ENCODE data around the gene SLC24A4. TPM values are rescaled to one million over a fixed set of nuclear protein-coding genes. Genes with fewer than 3 reads are reported as not detected.

The SLC24A4 gene
- total RNA-seq, 1 donor, result not detected

DNA sequence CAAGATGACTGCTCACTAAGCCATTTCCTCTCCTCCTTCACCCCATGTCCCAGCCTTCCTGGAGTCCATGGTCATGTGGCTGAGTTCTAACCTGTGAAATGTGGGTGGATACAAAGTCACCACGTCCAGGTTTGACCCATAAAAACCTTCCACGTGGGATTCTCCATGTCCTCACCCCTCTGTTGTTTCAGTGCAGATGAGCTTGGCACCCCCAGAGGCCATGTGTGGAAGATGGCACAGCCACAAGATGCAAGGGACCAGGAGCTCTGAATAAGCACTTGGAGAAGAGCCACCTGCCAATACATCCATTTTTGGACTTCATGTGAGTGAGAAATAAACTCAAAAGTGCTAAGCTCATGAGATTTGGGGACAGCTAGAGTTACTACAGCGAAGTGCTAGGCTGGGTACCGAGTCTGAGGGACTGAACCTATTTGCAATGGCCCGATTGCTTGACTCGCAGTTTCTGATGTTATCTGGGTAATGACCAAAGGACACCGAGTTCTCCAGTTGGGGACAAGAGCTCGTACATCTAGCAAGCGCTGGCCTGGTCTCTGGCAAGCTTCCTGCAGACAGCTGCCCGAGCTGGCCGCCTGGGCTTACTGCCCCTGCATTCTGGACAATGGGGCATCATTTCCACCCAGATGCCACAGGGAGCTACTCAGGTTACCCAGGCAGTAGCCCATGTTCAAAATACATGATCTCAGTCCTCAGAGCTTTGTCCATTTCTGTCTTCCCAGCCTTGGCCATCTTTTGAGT, 7.7 kb upstream of the SLC24A4 start:
- DNase-seq (ENCODE audit: low read depth), result no peak
- H3K4me3 ChIP-seq (ENCODE audit: low read depth, low read length), result no peak overlapping the region
- TF ChIP-seq, protein P1, sequence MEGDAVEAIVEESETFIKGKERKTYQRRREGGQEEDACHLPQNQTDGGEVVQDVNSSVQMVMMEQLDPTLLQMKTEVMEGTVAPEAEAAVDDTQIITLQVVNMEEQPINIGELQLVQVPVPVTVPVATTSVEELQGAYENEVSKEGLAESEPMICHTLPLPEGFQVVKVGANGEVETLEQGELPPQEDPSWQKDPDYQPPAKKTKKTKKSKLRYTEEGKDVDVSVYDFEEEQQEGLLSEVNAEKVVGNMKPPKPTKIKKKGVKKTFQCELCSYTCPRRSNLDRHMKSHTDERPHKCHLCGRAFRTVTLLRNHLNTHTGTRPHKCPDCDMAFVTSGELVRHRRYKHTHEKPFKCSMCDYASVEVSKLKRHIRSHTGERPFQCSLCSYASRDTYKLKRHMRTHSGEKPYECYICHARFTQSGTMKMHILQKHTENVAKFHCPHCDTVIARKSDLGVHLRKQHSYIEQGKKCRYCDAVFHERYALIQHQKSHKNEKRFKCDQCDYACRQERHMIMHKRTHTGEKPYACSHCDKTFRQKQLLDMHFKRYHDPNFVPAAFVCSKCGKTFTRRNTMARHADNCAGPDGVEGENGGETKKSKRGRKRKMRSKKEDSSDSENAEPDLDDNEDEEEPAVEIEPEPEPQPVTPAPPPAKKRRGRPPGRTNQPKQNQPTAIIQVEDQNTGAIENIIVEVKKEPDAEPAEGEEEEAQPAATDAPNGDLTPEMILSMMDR (IDR thresholded peaks at IDR 0.05; ENCODE audit: insufficient read depth, low read length), result no peak

DNA sequence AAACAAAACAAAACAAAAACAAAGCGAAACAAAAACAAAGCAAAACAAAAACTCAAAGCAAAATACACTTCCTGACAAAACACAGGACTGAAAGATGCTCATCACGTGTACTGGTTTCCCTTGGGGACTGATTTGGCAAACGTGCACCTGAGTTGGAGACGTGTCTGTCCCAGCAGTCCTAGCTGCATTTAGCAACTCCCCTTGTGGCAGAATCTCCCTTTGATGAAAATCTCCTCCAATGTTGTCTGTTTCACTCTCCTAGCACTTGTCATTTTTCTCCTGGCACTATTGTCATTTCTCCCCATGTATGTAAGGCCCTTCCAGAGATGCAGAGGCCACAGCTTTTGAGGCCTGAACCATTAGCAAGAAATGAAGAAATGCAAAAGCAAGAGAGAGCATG, 6.8 kb upstream of the SLC24A4 start:
- TF ChIP-seq, protein P1 (IDR thresholded peaks at IDR 0.05; ENCODE audit: insufficient read depth, low read length), result no peak
- no peak for DNase-seq (ENCODE audit: low read depth)
- no peak overlapping the region for H3K4me3 ChIP-seq (ENCODE audit: low read depth, low read length)

DNA sequence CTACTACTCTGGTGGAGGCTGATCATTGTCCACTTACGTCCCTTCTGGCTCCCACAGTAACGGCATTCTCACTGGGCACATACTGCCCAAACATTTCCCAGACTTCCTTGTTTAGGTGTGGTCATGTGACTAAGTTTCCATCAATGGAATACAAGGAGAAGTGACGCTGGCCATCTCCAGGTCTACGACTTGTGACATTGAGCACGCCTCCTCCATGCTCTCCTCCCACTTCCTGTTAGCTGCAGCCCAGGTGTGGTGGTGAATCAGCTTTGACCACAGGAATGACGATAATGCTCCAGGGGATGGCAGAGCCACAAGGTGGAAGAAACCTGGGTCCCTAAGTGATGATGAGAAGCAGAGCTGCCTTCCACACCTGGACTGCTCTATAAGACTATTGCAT, 6.0 kb upstream of the SLC24A4 start:
- TF ChIP-seq, protein P1 (IDR thresholded peaks at IDR 0.05; ENCODE audit: insufficient read depth, low read length), result no peak
- no peak for DNase-seq (ENCODE audit: low read depth)
- no peak overlapping the region for H3K4me3 ChIP-seq (ENCODE audit: low read depth, low read length)

DNA sequence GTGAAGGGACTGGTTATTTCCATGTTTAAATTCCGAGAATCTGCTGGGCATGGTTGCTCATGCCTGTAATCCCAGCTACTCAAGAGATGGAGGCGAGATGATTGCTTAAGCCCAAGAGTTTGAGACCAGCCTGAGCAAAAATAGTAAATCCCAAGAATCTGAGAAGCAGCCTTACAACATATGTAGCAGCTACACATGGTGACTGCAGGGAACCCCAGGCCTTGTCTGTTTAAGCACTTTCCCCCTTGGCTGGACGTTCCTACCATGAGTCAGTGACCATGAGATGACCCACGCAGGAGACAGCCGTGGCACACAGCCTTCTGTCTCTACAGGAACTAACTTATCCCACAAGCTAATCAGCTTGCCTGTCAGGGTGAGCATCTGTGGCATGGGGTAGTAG, 5.5 kb upstream of the SLC24A4 start:
- TF ChIP-seq, protein P1 (IDR thresholded peaks at IDR 0.05; ENCODE audit: insufficient read depth, low read length), result no peak
- DNase-seq (ENCODE audit: low read depth), result peak; percentile 4
- H3K4me3 ChIP-seq (ENCODE audit: low read depth, low read length), result no peak overlapping the region

DNA sequence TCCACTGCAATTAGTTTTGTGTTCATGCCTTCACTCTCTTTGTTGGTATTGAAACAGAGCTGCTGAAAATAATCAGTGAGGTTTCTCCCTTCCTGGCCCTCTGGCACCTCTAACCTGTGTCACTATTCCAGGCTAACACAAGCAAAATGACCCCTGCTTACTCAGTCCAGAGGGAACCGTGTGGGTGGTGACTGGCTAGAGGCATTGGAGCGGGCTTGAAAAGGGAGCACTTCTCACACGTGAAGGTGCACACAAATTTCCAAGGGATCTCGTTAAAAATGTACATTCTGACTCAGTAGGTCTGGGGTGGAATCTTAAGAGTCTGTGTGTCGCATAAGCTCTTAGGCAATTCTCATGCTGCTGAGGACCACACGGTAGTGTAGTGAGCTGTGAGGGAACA, 1.3 kb upstream of the SLC24A4 start:
- TF ChIP-seq, protein P1 (IDR thresholded peaks at IDR 0.05; ENCODE audit: insufficient read depth, low read length), result no peak
- DNase-seq (ENCODE audit: low read depth), result no peak
- no peak overlapping the region for H3K4me3 ChIP-seq (ENCODE audit: low read depth, low read length)

DNA sequence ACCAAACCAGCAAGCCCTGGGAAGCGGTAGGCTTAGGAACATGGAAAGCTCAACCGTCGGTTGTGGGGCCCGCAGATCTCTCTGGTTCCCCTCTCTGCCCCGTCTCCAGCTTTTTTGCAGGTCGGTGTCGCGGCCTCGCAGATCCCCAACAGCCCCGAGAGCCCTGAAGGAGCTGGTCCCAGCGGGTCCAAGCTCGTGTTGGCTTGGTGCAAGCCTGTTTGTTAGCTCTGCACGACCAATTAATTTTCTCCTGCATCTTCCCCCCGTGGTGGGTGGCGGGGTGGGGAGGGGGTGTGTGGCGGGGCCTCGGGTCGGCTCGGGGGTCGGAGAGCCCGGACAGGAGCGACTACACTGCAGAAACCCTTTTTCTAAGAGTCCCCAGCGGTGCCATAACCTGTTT, 449 bp upstream of the SLC24A4 start:
- no peak for DNase-seq (ENCODE audit: low read depth)
- TF ChIP-seq, protein P1 (IDR thresholded peaks at IDR 0.05; ENCODE audit: insufficient read depth, low read length), result no peak
- H3K4me3 ChIP-seq (ENCODE audit: low read depth, low read length), result no peak overlapping the region

Data from fibroblast of the aortic adventitia (primary cell).